NT2/D1 (cell line): ENCODE data around the gene C10orf90.

Experiments
- SUZ12 ChIP-seq: IDR thresholded peaks from 2 replicates; pipeline ENCODE4 v1.6.1; 2011; ENCODE audit not compliant: insufficient read length, insufficient read depth; ENCODE audit errors: extremely low read depth
- ZNF274 ChIP-seq: IDR thresholded peaks from 2 replicates; pipeline ENCODE4 v1.6.1; 2011; ENCODE audit warnings: mild to moderate bottlenecking, low read depth, low read length

DNA sequence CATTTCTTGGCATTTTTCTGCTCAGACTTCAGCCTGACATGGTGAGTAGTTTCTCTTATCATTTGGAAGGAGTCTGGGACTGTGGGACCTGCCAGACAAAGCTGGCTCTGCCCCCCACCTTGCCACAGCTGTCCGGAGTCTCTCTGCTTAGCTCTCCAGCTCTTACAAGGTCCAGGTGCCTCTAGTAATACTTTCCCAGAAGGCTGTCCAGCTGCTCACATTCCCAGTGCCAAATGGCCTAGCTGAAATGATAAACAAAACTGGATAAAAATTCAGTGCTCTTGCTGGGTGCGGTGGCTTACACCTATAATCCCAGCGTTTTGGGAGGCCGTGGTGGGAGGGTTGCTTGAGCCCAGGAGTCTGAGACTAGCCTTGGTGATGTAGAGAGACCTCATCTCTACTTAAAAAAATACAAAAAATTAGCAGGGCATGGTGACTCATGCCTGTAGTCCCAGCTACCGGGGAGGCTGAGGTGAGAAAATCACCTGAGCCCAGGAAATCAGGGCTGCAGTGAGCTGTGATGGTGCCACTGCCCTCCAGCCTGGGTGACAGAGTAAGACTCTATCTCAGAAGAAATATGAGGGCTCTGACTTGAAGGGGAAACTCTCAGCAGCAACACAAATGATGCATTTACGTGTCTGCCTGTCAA is 86.8 kb downstream of the C10orf90 start:
- TF ChIP-seq ZNF274, result no peak
- no peak for TF ChIP-seq SUZ12
